Fibroblast of mammary gland (primary cell): ENCODE data around the gene TMEM163.

Experiments used
- DNase-seq: peaks from one replicate; pipeline ENCODE4 v3.0.0-alpha.2; 2010; ENCODE audit warnings: low read depth
- H3K4me3 ChIP-seq: 2 replicates; pipeline ENCODE4 v1.5.1; 2011; ENCODE audit warnings: low read depth, mild to moderate bottlenecking, low read length, moderate library complexity; ENCODE audit not compliant: control insufficient read depth
- TF ChIP-seq, protein P1 (sequence below): conservative IDR thresholded peaks from 2 replicates; pipeline ENCODE4 v1.5.1; 2011; ENCODE audit warnings: low read depth, low read length, inconsistent platforms; ENCODE audit not compliant: control insufficient read depth, insufficient read depth

The TMEM163 gene

DNA sequence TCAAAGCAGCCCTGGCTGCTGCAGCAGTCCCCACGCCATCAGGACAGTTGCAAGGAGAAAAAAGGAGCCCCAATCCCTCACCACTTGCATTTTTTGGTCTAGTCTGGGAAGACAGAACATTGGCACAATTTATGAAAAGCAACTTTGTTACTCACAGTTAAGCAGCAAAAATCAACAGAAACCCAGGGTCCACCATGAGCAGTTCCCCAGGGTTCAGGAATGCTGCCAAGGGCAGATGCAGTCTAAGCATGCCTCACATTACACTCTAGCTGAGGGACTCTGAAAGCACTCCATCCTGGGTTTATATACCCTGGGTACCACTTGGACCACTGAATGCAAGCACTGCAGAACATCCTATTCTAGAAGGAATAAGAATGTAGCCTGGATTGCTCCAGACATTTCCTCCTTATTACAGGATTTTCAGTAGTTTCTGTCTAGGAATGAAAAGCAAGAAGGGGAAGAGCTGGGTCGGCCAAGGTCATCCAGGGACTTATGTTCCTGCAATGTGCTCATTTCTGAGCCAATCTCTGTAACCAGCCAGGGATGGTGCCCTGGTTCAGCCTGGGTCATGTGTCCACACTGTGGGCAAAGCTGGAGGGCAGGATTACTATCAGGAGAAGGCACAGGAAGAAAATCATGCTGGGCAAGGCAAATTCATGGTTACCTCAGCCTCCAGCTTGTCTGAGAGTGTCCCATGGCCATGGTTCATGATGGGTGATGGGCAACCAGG, 19.5 kb upstream of the TMEM163 start:
- TF ChIP-seq, protein P1, sequence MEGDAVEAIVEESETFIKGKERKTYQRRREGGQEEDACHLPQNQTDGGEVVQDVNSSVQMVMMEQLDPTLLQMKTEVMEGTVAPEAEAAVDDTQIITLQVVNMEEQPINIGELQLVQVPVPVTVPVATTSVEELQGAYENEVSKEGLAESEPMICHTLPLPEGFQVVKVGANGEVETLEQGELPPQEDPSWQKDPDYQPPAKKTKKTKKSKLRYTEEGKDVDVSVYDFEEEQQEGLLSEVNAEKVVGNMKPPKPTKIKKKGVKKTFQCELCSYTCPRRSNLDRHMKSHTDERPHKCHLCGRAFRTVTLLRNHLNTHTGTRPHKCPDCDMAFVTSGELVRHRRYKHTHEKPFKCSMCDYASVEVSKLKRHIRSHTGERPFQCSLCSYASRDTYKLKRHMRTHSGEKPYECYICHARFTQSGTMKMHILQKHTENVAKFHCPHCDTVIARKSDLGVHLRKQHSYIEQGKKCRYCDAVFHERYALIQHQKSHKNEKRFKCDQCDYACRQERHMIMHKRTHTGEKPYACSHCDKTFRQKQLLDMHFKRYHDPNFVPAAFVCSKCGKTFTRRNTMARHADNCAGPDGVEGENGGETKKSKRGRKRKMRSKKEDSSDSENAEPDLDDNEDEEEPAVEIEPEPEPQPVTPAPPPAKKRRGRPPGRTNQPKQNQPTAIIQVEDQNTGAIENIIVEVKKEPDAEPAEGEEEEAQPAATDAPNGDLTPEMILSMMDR = no peak
- no peak overlapping the region for H3K4me3 ChIP-seq
- no peak for DNase-seq

- TF ChIP-seq, protein P1 = no peak
- DNase-seq = no peak
- H3K4me3 ChIP-seq = no peak overlapping the region
Measured at GRCh38 chr2:134737671-134738070, 18.9 kb upstream of the TMEM163 start.

DNA sequence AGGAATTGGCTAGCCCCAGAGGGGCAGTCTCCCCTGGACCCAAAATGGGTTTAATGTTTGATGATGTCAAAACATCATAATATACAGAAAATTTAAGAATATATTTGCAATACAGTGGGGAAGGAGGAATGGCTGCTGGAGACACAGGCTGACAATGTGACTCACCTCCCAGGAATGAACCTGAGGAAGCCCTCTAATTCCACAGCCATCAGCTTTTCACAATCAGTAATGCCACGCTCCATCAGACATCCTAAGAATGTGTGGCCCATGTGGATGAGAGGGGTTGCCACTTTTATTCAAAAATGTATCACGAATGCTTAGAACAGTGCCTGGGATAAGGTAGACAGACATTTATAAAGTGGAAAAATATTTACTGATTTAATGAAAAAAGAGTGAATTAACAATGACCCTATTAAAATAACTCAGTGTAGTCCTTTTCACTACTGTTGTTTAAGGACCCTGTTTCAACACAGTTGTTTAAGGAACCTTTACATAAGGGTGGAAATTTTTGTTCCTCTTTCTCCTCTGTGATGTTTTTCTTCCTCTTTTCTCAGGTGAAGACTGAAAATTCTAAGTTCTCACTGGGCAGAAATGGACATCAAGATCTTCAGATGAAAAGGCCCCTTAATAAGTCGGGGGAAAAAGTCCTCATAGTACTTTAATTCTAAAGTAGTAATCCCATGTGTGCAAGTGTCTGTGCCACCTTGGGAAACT, 17.5 kb upstream of the TMEM163 start:
- TF ChIP-seq, protein P1 = no peak
- no peak overlapping the region for H3K4me3 ChIP-seq
- peak; percentile 17 for DNase-seq

GRCh38 chr2:134728163-134728562, 9.4 kb upstream of the TMEM163 start:
- no peak overlapping the region for H3K4me3 ChIP-seq
- TF ChIP-seq, protein P1 = no peak

GRCh38 chr2:134727385-134727784, 8.6 kb upstream of the TMEM163 start:
- DNase-seq = peak; percentile 47
- no peak overlapping the region for H3K4me3 ChIP-seq
- TF ChIP-seq, protein P1 = no peak

More at GRCh38 chr2:134728163-134728562, 9.4 kb upstream of the TMEM163 start:
- DNase-seq = no peak

DNA sequence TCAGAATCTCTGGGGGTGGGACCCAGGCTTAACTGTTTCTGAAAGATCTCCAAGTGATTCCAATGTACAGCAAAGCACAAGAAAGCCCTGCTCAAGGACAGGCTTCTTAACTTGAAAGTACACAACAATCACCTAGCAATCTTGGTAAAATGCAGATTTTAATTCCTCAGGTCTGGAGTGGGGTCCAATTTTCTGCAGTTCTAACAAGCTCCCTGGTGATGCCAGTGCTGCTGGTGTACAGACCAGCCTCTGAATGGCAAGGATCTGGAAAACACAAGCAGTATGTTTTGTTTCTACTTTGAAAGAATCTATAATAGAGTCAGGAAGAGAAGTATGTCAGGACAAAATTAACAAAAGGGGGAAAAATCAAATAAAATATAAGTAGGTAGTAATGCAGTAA, 7.8 kb upstream of the TMEM163 start:
- no peak overlapping the region for H3K4me3 ChIP-seq
- TF ChIP-seq, protein P1 = no peak
- no peak for DNase-seq

GRCh38 chr2:134725876-134726275, 7.1 kb upstream of the TMEM163 start:
- H3K4me3 ChIP-seq = no peak overlapping the region
- TF ChIP-seq, protein P1 = no peak
- no peak for DNase-seq
